ENCODE results near the gene CCT8. TPM values are rescaled to one million over a fixed set of nuclear protein-coding genes. Genes with fewer than 3 reads are reported as not detected.

The CCT8 gene
- total RNA-seq, 1 donor from 2014 or later = 127 TPM

DNA sequence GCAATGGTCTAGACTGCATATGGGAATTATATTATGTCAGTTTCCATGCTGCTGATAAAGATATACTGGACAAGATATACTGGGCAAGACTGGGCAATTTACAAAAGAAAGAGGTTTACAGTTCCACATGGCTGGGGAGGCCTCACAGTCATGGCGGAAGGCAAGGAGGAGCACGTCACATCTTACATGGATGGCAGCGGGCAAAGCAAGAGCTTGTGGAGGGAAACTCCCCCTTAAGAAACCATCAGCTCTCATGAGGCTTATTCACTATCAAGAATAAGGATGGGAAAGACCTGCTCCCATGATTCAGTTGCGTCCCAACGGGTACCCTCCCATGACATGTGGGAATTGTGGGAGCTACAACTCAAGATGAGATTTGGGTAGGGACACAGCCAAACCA is 21.2 kb downstream of the CCT8 start:
- H3K27me3 Mint-ChIP-seq (ENCODE audit: low read depth) = no peaks in the 10 kb centered on the region
- no peak for DNase-seq (ENCODE audit: low spot score)

DNA sequence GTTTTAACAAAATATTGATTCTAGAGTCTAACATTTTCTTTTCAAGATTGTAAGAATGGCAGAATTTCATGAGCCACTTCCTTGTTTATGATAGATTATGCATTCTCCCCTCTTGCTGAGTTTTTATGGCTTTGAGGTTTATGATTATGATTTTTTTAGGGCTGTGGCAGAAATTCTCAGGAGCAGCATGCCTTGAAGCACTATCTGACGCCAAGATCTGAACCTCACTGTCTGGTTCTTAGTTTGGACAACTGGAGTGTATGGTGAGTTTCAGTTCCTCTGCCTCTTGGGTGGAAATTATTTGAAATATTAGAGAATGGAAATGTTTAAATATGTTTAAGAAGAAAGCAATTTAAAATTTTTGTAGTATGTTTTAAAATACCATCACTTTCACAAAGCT is 38.8 kb downstream of the CCT8 start:
- no peaks in the 10 kb centered on the region for H3K27me3 Mint-ChIP-seq (ENCODE audit: low read depth)
- peaks cover 12% of the 10 kb centered on the region for H3K4me1 Mint-ChIP-seq (ENCODE audit: low read depth)
- H3K36me3 Mint-ChIP-seq (ENCODE audit: low read depth) = peaks cover 23% of the 10 kb centered on the region
- no peaks in the 10 kb centered on the region for H3K9me3 Mint-ChIP-seq (ENCODE audit: low read depth)
- DNase-seq (ENCODE audit: low spot score) = no peak
- TF ChIP-seq, protein P1, sequence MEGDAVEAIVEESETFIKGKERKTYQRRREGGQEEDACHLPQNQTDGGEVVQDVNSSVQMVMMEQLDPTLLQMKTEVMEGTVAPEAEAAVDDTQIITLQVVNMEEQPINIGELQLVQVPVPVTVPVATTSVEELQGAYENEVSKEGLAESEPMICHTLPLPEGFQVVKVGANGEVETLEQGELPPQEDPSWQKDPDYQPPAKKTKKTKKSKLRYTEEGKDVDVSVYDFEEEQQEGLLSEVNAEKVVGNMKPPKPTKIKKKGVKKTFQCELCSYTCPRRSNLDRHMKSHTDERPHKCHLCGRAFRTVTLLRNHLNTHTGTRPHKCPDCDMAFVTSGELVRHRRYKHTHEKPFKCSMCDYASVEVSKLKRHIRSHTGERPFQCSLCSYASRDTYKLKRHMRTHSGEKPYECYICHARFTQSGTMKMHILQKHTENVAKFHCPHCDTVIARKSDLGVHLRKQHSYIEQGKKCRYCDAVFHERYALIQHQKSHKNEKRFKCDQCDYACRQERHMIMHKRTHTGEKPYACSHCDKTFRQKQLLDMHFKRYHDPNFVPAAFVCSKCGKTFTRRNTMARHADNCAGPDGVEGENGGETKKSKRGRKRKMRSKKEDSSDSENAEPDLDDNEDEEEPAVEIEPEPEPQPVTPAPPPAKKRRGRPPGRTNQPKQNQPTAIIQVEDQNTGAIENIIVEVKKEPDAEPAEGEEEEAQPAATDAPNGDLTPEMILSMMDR (IDR thresholded peaks at IDR 0.05) = no peak
- no peak overlapping the region for H3K4me3 Mint-ChIP-seq (ENCODE audit: unreplicated experiment)
- H3K27ac Mint-ChIP-seq (ENCODE audit: unreplicated experiment) = peak overlapping the region; percentile 29

More for the DNA sequence above, 21.2 kb downstream of the CCT8 start:
- Mint-ChIP-seq H3K27ac (ENCODE audit: unreplicated experiment) (no peak overlapping the region), H3K36me3 (ENCODE audit: low read depth) (peaks cover 13% of the 10 kb centered on the region), H3K4me3 (ENCODE audit: unreplicated experiment) (no peak overlapping the region), H3K9me3 (ENCODE audit: low read depth) (no peaks in the 10 kb centered on the region), H3K4me1 (ENCODE audit: low read depth) (no peaks in the 10 kb centered on the region)
- TF ChIP-seq, protein P1 (IDR thresholded peaks at IDR 0.05) = no peak

DNA sequence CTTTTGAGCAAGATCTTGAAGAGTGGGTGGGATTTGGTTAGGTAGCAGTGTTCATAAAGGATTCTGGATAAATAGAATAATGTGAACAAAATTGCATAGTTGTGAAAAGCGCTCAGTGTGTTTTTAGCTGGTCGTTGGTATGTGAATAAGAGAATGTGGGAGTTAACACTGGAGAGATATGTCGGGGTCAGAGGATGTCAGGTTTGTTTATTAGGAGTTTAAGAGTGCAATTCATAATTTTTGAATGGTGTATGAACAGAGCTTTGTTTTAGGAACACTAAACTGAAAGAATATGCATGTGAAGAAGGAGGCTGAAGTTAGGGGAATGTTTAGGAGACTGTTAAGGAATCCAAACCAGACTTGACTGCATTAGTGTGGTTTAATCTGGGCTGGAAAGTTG is 39.6 kb downstream of the CCT8 start:
- H3K36me3 Mint-ChIP-seq (ENCODE audit: low read depth) = peaks cover 24% of the 10 kb centered on the region
- H3K4me3 Mint-ChIP-seq (ENCODE audit: unreplicated experiment) = no peak overlapping the region
- TF ChIP-seq, protein P1 (IDR thresholded peaks at IDR 0.05) = no peak
- H3K27me3 Mint-ChIP-seq (ENCODE audit: low read depth) = no peaks in the 10 kb centered on the region
- peak overlapping the region; percentile 50 for H3K27ac Mint-ChIP-seq (ENCODE audit: unreplicated experiment)
- no peaks in the 10 kb centered on the region for H3K9me3 Mint-ChIP-seq (ENCODE audit: low read depth)
- DNase-seq (ENCODE audit: low spot score) = no peak
- H3K4me1 Mint-ChIP-seq (ENCODE audit: low read depth) = peaks cover 12% of the 10 kb centered on the region

DNA sequence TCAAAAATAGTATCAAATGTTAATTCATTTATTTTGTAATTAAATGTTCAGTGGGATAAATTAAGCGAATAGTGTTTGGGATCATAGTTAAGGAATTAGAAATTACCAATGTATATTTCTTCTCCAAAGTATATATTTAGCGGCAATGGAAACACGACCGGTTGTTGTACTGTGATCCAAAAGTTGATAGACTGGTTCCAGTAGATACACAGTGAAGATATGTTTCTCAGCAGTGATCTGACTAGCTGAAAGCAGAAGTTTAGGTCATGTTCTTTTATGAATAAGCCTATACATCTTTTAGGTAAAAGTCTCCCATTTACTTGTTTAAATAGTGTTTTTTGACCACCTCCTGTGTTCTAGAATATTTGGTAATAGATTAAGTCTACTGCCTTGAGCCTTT is 40.1 kb downstream of the CCT8 start:
- H3K4me3 Mint-ChIP-seq (ENCODE audit: unreplicated experiment) = no peak overlapping the region
- H3K4me1 Mint-ChIP-seq (ENCODE audit: low read depth) = peaks cover 12% of the 10 kb centered on the region
- TF ChIP-seq, protein P1 (IDR thresholded peaks at IDR 0.05) = no peak
- H3K36me3 Mint-ChIP-seq (ENCODE audit: low read depth) = peaks cover 24% of the 10 kb centered on the region
- no peaks in the 10 kb centered on the region for H3K9me3 Mint-ChIP-seq (ENCODE audit: low read depth)
- no peak for DNase-seq (ENCODE audit: low spot score)
- no peaks in the 10 kb centered on the region for H3K27me3 Mint-ChIP-seq (ENCODE audit: low read depth)
- H3K27ac Mint-ChIP-seq (ENCODE audit: unreplicated experiment) = no peak overlapping the region

DNA sequence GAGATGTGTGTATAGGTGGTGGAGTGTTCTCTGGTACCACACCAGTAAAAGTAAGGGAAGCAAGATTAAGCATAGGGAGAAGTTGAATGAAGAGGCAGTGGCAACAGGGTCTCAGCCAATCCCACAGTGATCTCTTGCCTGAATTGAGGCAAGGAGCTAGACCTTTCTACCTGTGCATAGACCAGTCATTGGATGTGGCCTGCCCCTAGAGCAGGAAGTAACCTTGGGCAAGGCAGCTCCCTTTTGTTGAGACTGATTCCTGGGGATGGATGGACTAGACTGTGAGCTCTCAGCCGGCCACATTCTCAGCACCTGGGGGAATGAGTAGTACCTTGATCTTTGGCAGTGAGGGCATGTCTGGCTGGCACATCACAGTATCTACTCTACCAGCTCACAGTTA is 42.5 kb downstream of the CCT8 start:
- no peaks in the 10 kb centered on the region for H3K9me3 Mint-ChIP-seq (ENCODE audit: low read depth)
- H3K4me3 Mint-ChIP-seq (ENCODE audit: unreplicated experiment) = no peak overlapping the region
- H3K27me3 Mint-ChIP-seq (ENCODE audit: low read depth) = no peaks in the 10 kb centered on the region
- H3K4me1 Mint-ChIP-seq (ENCODE audit: low read depth) = peaks cover 22% of the 10 kb centered on the region
- no peak for DNase-seq (ENCODE audit: low spot score)
- H3K36me3 Mint-ChIP-seq (ENCODE audit: low read depth) = peaks cover 16% of the 10 kb centered on the region
- TF ChIP-seq, protein P1 (IDR thresholded peaks at IDR 0.05) = no peak
- no peak overlapping the region for H3K27ac Mint-ChIP-seq (ENCODE audit: unreplicated experiment)

Measured in chondrocyte (in vitro differentiated cells).